Left lung (tissue), 10 donors: ENCODE measurements around the gene FAM181A. TPM values are rescaled to one million over a fixed set of nuclear protein-coding genes. Genes with fewer than 3 reads are reported as not detected.

ENCODE experiments used
- ATAC-seq: fragments of 200-7000 bp; cut with Tn5 transposase; one replicate; pipeline ENCODE4 v1.9.1; 2020; ENCODE audit warnings: moderate library complexity
- DNase-seq, 4 donors: peaks; one replicate each; pipeline ENCODE4 v3.0.0-alpha.2; 2013 to 2020
- H3K27ac ChIP-seq, 2 donors: fragments of 200-600 bp; sonication (generic) in 1 of 2; one replicate each; pipeline versions ENCODE4 v1.5.0 to v1.8.0; 2020 to 2021
- H3K27me3 ChIP-seq, 2 donors: fragments of 200-600 bp; sonication (generic) in 1 of 2; one replicate each; pipeline versions ENCODE4 v1.5.0 to v1.8.0; 2020 to 2021
- H3K36me3 ChIP-seq, 2 donors: fragments of 200-600 bp; sonication (generic) in 1 of 2; one replicate each; pipeline versions ENCODE4 v1.5.0 to v1.8.0; 2020 to 2021
- H3K4me1 ChIP-seq, 2 donors: fragments of 200-600 bp; one replicate each; pipeline ENCODE4 v1.8.0; 2021
- H3K4me3 ChIP-seq, 2 donors: fragments of 200-600 bp; sonication (generic) in 1 of 2; one replicate each; pipeline versions ENCODE4 v1.5.0 to v1.8.0; 2020 to 2021; ENCODE audit warnings: mild to moderate bottlenecking in 1 of 2
- H3K9me3 ChIP-seq, 2 donors: fragments of 200-600 bp; sonication (generic) in 1 of 2; one replicate each; pipeline versions ENCODE4 v1.5.0 to v1.8.0; 2020 to 2021
- intact Hi-C, 2 donors: fragments of 100-400 bp; cut with DNase I; formaldehyde crosslinking; loops; one replicate each; pipeline versions ENCODE4 v1.11.2 to v1.14.2; 2022
- polyA plus RNA-seq, 6 donors: library from polyadenylated mRNA; unstranded; fragments of 120-200 nt; gene quantifications; one replicate each; pipeline ENCODE4 v1.2.1, GENCODE V29; 2013; ENCODE audit not compliant: insufficient read length in 6 of 6
- total RNA-seq, 2 donors: library from RNA; stranded (reverse); fragmentation: NEBNext Ultra II Directional; extraction: Animal tissue kit (Norgen Biotek cat#: 25700); gene quantifications; one replicate each; pipeline ENCODE4 v1.2.1, GENCODE V29; 2021
- TF ChIP-seq, protein P1 (sequence below), 2 donors: fragments of 200-600 bp; sonication (generic) in 1 of 2; IDR thresholded peaks; one replicate each; pipeline versions ENCODE4 v1.5.0 to v1.8.0; 2021; ENCODE audit warnings: antibody characterized with exemption in 2 of 2
- donor health status: DM: no; HTN: yes; CAD: no.
- donor health status: DM: no; HTN: no; CAD: no.

Gene FAM181A
- total and polyA plus RNA-seq, 8 donors: 0.10 to 1.1 (median 0.37) TPM; not detected in 2

DNA sequence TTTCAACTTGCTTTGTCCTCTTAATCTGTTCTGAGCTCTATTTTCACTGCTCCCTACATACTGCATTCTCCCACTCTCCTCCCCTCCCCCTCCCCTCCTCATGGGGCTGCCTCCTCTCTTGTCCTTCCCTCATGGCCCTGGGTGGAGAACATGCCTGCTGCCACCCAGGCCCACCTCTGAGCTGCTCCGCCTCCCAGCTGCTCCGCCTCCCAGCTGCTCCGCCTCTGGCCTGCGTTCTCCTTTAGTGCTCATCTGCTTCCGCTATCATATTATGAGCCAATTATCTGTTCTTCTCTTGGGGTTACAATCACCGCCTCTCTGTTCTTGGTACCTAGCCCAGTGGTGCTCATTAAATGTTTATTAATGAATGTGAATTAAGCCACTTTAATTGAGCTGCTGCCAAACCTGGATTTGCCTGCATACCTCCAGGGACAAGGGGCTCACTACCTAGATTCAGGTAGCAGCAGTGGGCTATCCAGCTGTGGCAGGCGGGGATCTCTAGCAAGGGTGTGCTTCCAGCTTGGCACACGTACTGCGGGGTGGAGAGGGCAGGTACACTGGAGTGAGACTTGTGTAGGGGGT, 32.0 kb upstream of the FAM181A start:
- ATAC-seq (no peak), DNase-seq (no peak)
- H3K4me3 ChIP-seq: no peak overlapping the region
- no peaks in the 10 kb centered on the region for H3K4me1 ChIP-seq
- TF ChIP-seq, protein P1, sequence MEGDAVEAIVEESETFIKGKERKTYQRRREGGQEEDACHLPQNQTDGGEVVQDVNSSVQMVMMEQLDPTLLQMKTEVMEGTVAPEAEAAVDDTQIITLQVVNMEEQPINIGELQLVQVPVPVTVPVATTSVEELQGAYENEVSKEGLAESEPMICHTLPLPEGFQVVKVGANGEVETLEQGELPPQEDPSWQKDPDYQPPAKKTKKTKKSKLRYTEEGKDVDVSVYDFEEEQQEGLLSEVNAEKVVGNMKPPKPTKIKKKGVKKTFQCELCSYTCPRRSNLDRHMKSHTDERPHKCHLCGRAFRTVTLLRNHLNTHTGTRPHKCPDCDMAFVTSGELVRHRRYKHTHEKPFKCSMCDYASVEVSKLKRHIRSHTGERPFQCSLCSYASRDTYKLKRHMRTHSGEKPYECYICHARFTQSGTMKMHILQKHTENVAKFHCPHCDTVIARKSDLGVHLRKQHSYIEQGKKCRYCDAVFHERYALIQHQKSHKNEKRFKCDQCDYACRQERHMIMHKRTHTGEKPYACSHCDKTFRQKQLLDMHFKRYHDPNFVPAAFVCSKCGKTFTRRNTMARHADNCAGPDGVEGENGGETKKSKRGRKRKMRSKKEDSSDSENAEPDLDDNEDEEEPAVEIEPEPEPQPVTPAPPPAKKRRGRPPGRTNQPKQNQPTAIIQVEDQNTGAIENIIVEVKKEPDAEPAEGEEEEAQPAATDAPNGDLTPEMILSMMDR (IDR thresholded peaks at IDR 0.05): no peak
- no peaks in the 10 kb centered on the region for H3K36me3 ChIP-seq
- H3K27me3 ChIP-seq: peaks cover 0 to 17% of the 10 kb centered on the region in 2 donors
- H3K27ac ChIP-seq: no peak overlapping the region
- H3K9me3 ChIP-seq: no peaks in the 10 kb centered on the region
- intact Hi-C loops: no loop called here

DNA sequence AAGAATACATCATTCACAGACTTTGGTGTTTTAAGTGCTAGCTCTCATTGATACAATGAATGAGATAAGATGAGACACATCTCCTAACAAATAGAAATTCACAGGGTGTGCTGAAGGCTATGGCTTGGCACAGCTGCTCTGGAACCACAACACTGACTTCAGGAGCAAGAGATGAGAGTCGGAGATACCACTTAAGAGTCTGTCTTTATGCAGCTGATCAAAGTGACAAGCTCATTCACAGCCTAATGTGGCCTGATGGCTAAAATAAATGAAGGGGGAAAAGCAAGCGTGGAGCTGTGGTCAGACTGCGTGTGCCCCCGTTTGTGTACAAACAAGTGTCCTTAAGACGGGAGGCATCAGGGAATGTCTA, 29.7 kb upstream of the FAM181A start:
- no peak for ATAC-seq
- TF ChIP-seq, protein P1 (IDR thresholded peaks at IDR 0.05): no peak
- no peaks in the 10 kb centered on the region for H3K4me1 ChIP-seq
- peaks cover 0 to 6% of the 10 kb centered on the region in 2 donors for H3K27me3 ChIP-seq
- no peaks in the 10 kb centered on the region for H3K36me3 ChIP-seq
- intact Hi-C loops: no loop called here
- H3K4me3 ChIP-seq: no peak overlapping the region
- H3K27ac ChIP-seq: no peak overlapping the region
- DNase-seq: no peak
- H3K9me3 ChIP-seq: no peaks in the 10 kb centered on the region

DNA sequence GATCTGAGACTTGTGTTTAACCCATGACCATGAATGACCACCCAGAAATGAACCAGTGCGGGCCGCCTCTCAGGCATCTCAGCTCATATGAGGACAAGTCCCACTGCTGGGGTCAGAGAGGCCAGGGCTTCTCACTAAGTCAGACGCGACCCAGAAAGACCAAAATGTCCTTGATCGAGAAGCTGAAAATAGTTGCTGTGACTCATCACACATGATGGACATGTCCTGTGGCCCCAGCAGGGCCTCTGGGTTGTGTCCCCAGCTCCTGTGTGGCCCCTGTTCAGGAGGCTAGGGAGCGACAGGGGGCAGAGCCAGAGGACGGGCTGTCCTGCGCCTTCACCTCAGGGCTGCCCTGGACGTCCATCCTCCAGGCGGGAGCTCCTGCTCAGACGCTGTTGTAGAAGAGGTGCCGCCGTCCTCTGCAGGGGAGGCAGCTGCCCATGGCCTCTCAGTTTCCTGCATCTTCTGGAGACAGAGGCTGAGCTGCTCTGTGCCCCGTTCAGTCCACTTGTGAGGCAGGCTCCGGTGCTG, 29.0 kb upstream of the FAM181A start:
- no peaks in the 10 kb centered on the region for H3K36me3 ChIP-seq
- no peak overlapping the region for H3K27ac ChIP-seq
- no peaks in the 10 kb centered on the region for H3K4me1 ChIP-seq
- H3K4me3 ChIP-seq: no peak overlapping the region
- no peaks in the 10 kb centered on the region for H3K9me3 ChIP-seq
- TF ChIP-seq, protein P1 (IDR thresholded peaks at IDR 0.05): no peak
- peaks cover 0 to 8% of the 10 kb centered on the region in 2 donors for H3K27me3 ChIP-seq
- DNase-seq: no peak
- no peak for ATAC-seq
- intact Hi-C loops: no loop called here

DNA sequence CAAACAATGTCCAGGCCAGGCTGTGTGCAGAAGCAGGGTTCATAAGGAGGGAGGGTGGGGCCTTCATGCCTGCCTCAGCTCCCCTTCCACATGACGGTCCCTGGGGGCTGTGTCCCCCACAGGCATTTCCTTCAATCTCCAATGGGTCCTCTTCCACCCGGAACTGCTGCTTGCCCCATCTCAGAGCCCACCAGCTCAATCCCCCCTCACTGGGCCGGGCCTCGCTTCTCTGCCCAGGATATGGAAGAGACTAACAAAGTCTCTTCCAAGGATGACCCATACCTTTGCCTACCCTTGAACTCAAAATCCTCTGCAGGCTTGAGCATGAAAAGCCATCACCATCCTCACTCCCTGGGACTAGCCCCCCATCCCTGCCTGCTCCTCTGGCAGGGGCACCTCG, 28.4 kb upstream of the FAM181A start:
- Histone ChIP-seq H3K4me3 (no peak overlapping the region), H3K4me1 (no peaks in the 10 kb centered on the region), H3K27ac (no peak overlapping the region), H3K36me3 (no peaks in the 10 kb centered on the region), H3K9me3 (no peaks in the 10 kb centered on the region), H3K27me3 (peaks cover 0 to 14% of the 10 kb centered on the region in 2 donors)
- intact Hi-C loops: no loop called here
- TF ChIP-seq, protein P1 (IDR thresholded peaks at IDR 0.05): no peak
- DNase-seq: peak in 1 of 4 donors; percentile 70
- no peak for ATAC-seq

DNA sequence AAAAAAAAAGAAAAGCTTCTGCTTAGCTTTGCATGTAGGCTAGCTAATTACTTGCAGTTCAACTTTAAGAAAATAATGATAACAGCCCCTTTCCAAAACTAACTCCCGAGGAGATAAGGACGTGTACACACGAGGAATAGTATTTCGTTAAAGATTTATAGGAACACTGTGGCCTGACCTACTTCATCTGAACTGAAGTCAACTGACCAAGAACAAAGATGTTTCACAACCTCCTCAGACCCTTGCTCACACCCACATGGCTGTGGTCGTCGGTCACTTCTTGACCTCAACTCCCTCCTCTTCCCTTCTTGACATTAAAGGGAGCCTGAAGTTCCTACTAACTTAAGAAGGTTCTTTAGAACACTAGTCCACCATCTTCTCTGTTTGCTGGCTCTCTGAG, 25.3 kb upstream of the FAM181A start:
- intact Hi-C loops: no loop called here
- TF ChIP-seq, protein P1 (IDR thresholded peaks at IDR 0.05): no peak
- Histone ChIP-seq H3K36me3 (no peaks in the 10 kb centered on the region), H3K27me3 (peaks cover 0 to 22% of the 10 kb centered on the region in 2 donors), H3K27ac (no peak overlapping the region), H3K4me1 (no peaks in the 10 kb centered on the region), H3K4me3 (no peak overlapping the region), H3K9me3 (no peaks in the 10 kb centered on the region)
- ATAC-seq (no peak), DNase-seq (no peak)
